GM19463 (cell line): ENCODE results near the gene SF3B3.

Source experiments
- ATAC-seq: cut with Tn5 transposase; IDR thresholded peaks from one replicate; pipeline ENCODE4 v1.9.1; 2021; ENCODE audit warnings: mild to moderate bottlenecking, moderate library complexity; ENCODE audit not compliant: unreplicated experiment

The SF3B3 gene

DNA sequence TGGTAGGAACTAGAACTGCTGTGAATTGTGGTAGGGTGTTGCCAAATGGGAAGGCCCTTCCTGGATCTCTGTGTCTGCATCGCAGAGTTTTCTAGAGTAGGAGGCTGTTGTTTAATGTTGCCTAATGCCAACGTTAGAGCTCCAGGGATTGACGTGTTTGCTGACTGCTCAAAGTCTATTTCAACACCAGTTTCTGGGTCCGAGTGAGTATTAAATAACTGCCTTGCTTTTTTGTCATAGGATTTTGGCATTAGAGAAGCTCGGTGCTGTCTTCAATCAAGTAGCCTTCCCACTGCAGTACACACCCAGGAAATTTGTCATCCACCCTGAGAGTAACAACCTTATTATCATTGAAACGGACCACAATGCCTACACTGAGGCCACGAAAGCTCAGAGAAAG, 40.0 kb downstream of the SF3B3 start:
- ATAC-seq: no peak

- ATAC-seq: no peak
Observed at GRCh38 chr16:70565053-70565452, 41.4 kb downstream of the SF3B3 start.

GRCh38 chr16:70568601-70569237, 45.1 kb downstream of the SF3B3 start:
- ATAC-seq: no peak

- no peak for ATAC-seq
Observed at GRCh38 chr16:70569752-70570151, 46.1 kb downstream of the SF3B3 start.

- no peak for ATAC-seq
Observed at GRCh38 chr16:70570967-70571570, 47.5 kb downstream of the SF3B3 start.

GRCh38 chr16:70571623-70572022, 48.0 kb downstream of the SF3B3 start:
- no peak for ATAC-seq

DNA sequence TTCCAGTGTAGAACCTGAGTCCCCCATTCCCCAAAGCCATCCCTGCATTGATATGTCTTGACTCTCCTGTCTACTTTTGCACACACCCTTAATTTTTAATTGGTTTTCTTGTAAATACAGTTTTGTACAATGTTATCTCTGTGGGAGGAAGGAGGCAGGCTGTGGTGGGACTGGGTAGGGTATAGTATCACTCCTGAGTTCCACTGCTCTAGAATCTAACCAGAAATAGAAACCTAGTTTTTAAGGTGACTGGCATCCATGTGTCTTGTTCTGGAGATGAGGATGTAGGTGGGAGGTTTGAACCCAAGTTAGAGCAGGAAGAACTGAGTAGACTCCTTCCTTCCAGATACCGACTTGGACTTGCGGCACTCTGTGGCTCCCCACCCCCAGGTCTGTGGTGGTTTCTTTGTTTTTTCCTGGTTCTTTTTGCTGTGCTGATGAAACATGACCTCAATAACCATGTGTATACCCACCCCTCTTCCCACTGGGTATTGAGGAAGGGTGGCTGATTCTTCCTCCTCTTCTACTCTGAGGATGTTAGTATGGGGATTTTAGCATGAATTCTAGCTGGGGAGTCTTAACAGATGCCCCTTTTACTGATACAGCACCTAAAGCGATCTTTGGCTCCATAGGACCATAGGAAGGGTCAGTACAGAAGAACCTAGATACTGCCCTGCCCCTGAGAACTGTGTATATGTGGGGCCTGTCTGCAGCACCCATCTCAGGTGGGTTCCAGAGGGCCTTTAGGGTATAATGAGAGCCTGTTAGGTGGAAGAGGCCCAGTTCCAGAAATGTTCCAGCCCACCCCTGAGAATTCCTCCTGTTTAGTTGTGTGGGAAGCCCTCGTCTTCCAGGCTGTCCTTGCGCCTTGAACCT, 48.7 kb downstream of the SF3B3 start:
- no peak for ATAC-seq

DNA sequence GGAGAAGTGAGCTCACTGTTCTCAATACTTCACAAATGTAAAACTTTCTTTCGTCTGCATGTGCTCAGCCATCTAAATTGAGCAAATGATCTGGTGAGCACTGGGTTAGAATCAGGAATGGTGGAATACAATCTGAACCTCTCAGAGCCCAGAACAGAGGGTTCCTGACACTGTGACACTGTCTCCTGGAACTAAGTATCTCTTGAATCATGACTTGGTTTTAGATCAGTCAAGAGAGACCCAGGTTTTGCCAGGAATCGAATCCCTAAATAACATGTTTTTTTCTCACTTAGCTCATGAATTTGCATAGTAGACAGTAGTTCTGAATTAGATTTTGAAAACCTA, 49.3 kb downstream of the SF3B3 start:
- ATAC-seq: no peak

- no peak for ATAC-seq
Observed at GRCh38 chr16:70573451-70574121, 50.0 kb downstream of the SF3B3 start.

DNA sequence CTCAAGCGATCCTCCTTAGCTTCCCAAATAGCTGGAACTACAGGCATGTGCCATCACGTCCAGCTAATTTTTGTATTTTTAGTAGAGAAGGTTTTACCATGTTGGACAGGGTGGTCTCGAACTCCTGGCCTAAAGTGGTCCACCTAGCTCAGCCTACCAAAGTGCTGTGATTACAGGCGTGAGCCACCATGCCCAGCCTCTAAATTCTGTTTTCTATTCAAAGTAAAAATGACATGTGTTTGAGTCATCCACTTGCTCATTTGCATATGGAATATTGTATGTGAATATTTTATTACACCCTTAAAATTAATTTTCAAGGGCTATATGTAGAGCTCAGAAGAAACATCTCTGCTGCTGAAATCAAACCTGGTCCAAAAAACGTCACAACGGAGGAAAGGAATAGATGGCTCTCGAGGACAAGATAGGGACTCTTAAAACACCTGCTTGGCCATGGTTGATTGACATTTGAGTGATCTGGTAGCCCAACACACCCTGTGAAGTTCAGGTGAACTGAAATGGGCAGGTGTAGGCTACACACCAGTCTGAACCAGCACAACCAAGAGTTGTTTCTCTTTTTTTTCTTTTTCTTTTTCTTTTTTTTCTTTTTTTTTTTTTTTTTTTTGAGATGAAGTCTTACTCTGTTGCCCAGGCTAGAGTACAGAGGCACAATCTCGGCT, 51.1 kb downstream of the SF3B3 start:
- no peak for ATAC-seq

DNA sequence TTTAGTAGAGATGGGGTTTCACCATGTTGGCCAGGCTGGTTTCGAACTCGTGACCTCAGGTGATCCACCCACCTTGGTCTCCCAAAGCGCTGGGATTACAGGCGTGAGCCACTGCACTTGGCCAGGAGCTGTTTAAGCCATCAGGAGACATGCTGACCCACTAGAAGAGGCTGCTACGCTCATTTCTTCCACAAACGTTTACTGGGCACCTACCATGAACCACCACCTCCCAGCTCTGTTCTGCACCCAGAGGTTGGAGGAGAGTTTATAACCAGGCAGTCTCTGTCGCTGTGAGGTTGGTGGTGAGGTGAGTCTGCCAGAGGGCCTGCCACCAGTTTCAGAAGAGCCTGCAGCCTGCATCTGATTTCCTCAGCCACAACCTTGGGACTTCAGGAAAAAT, 51.8 kb downstream of the SF3B3 start:
- ATAC-seq: no peak

GRCh38 chr16:70576431-70577255, 53.0 kb downstream of the SF3B3 start:
- peak; percentile 91 for ATAC-seq

DNA sequence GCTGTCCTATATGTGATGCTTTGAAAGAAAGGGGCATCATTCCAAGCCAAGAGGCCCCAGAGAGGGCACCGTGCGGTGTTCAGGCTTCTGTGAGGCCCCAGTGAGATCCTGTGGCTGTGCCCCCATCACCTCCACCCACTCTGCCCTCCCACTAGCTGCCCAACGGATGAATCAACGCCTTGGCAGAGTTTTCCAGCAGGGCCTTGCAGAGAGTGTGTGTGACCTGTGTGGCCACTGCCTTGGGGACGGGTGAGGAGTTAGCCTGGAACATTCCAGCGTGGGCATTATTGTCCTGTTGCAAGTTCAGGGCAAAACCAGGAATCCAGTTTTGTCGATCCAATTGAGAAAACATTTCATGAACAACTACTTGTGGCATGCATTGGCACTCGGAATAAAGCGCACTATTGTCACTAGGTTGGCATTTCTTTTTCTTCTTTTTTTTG, 53.7 kb downstream of the SF3B3 start:
- no peak for ATAC-seq

GRCh38 chr16:70578035-70578434, 54.4 kb downstream of the SF3B3 start:
- ATAC-seq: no peak

DNA sequence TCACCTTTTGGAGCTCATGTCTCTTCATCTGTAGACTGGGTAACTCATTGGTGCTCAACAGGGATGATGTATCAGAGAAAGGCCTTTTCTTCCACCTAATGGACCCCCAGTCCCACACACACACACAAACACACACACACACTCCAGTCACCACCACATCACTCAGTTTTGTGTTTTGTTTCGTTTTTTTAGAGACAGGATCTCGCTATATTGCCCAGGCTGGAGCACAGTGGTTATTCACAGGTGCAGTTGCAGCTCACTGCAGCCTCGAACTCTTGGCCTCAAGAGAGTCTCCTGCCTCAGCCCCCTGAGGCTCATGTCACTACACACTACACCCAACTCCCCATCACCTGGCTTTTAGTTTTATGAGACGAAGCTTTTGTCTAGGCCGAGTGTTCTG, 55.6 kb downstream of the SF3B3 start:
- ATAC-seq: no peak

- ATAC-seq: no peak
Observed at GRCh38 chr16:70579648-70580630, 56.3 kb downstream of the SF3B3 start.

DNA sequence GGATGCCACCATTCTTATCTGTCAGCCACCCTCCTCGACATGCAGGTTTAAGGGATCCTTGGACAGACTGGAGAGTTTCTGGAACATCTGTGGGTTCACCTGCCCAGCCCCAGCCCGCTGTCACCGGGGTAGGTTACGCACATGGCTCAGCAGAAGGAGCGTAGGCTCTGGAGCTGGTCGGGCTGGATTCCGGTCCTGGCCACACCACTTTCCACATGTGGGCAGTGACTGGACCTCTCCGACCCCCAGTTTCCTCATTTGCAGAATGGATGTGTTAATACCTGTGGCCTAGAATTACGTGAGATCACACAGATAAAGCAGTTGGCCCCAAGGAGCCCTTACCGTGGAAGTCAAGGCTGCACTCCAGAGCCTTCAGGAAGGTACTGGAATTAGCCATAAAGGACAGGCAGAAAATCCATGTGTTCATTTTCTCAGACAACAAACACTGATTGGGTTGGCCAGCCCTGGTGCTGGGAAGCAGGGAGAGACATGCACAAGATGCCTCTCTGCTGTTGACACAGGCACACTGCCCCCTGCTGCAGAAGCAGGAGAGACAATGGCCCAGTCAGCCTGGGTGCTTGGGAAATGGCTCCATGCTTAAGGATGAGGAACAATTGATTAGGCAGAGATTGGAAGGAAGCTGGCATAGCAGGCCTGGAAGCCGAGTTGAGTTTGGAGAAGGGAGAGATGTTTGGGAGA, 58.8 kb downstream of the SF3B3 start:
- ATAC-seq: no peak

- no peak for ATAC-seq
Observed at GRCh38 chr16:70586731-70587130, 63.1 kb downstream of the SF3B3 start.
